Transverse colon (tissue), 4 donors: ENCODE measurements around the gene TTC23.

Source experiments
- CTCF ChIP-seq, 5 experiments: fragments of 200-600 bp in 3 of 5; fragments of 450-650 bp in 2 of 5; sonication (generic) in 3 of 5; IDR thresholded peaks; 1 replicate in 2 of 5; 2 replicates in 3 of 5; pipeline ENCODE4 v1.5.1; 2016 to 2017; ENCODE audit warnings: antibody characterized with exemption in 5 of 5, inconsistent platforms in 3 of 5, mild to moderate bottlenecking in 2 of 5, moderate library complexity in 1 of 5
- EP300 ChIP-seq: sonication (generic); formaldehyde crosslinking; IDR thresholded peaks from one replicate; pipeline ENCODE4 v1.6.1; 2017; ENCODE audit warnings: antibody characterized with exemption, low read depth
- POLR2AphosphoS5 ChIP-seq, 3 donors: sonication (generic); formaldehyde crosslinking; IDR thresholded peaks; one replicate each; pipeline ENCODE4 v1.6.1; 2016; ENCODE audit warnings: antibody characterized with exemption in 3 of 3

DNA sequence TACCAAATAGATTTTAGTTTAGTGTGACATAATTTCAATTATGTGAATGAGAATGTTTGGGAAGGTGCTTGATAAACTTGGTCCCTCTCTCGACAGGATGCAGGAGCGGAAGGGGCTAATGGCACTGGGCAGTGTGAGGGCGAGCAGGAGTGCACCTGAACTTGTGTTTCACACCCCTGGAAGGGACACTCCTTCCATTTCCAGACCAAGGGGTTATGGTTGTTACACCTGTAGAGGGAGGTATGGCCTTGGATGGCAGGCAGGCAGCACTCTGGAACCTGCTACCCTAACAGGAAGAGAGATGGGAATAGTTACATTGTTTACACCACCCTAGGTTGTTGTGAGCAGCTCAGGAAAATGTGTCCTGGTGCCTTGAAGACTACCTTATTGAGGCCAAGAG, 122.5 kb downstream of the TTC23 start:
- TF ChIP-seq EP300 (no peak), CTCF (IDR thresholded peaks at IDR 0.05) (no peak), POLR2AphosphoS5 (IDR thresholded peaks at IDR 0.05) (no peak)
